Adipose tissue (tissue), 3 donors: ENCODE measurements around the gene PELI2. TPM values are rescaled to one million over a fixed set of nuclear protein-coding genes. Genes with fewer than 3 reads are reported as not detected.

Experiments used
- H3K27ac ChIP-seq: one replicate; pipeline ENCODE4 v1.5.1; 2013; ENCODE audit warnings: low read depth, low read length
- WGBS, 3 donors: extraction: QIAGEN DNeasy Blood & Tissue Kit; methylation state at CpG; one replicate each; pipeline ENCODE4 v1.1.7; 2013; 5-methylcytosine and 5-hydroxymethylcytosine counted together
- polyA plus RNA-seq, 3 donors: library from polyadenylated mRNA; stranded (reverse); fragments of 200-250 nt; gene quantifications; one replicate each; pipeline ENCODE4 v1.2.3, GENCODE V29; 2013
- donor health status: healthy with polysubstance abuse.
- donor health status: Bipolar disorder and iron deficiency.
- donor health status: healthy.

The PELI2 gene
- polyA plus RNA-seq, 3 donors = 3.3 to 10.0 (median 4.9) TPM

- H3K27ac ChIP-seq = no peak overlapping the region
These were observed 67.8 kb downstream of the PELI2 start for GRCh38 chr14:56185992-56186391.

GRCh38 chr14:56187736-56188135 is 69.5 kb downstream of the PELI2 start:
- no peak overlapping the region for H3K27ac ChIP-seq
- 92 to 95% (median 95%) methylated on average over 11 of the region's 11 CpGs for WGBS, 3 donors

GRCh38 chr14:56189307-56189706 is 71.1 kb downstream of the PELI2 start:
- 48 to 72% (median 70%) methylated on average over 4 of the region's 4 CpGs for WGBS, 3 donors
- no peak overlapping the region for H3K27ac ChIP-seq

GRCh38 chr14:56193347-56193746 is 75.1 kb downstream of the PELI2 start:
- 47 to 95% (median 94%) methylated on average over 1 of the region's 1 CpG for WGBS, 3 donors

GRCh38 chr14:56194042-56194441 is 75.8 kb downstream of the PELI2 start:
- 55 to 73% (median 65%) methylated on average over 7 of the region's 7 CpGs for WGBS, 3 donors
- no peak overlapping the region for H3K27ac ChIP-seq

More at GRCh38 chr14:56193347-56193746, 75.1 kb downstream of the PELI2 start:
- no peak overlapping the region for H3K27ac ChIP-seq

GRCh38 chr14:56195223-56195622 is 77.0 kb downstream of the PELI2 start:
- H3K27ac ChIP-seq = no peak overlapping the region

GRCh38 chr14:56195704-56196103 is 77.5 kb downstream of the PELI2 start:
- 34 to 45% (median 42%) methylated on average over 6 of the region's 6 CpGs for WGBS, 3 donors
- H3K27ac ChIP-seq = no peak overlapping the region

More at GRCh38 chr14:56195223-56195622, 77.0 kb downstream of the PELI2 start:
- WGBS, 3 donors = 60 to 67% (median 65%) methylated on average over 5 of the region's 5 CpGs

- WGBS, 3 donors = 57 to 58% (median 57%) methylated on average over 2 of the region's 2 CpGs
- H3K27ac ChIP-seq = no peak overlapping the region
These were observed 78.1 kb downstream of the PELI2 start for GRCh38 chr14:56196274-56196673.

GRCh38 chr14:56197150-56197549 is 78.9 kb downstream of the PELI2 start:
- WGBS, 3 donors = 95 to 100% (median 100%) methylated on average over 1 of the region's 1 CpG
- no peak overlapping the region for H3K27ac ChIP-seq

GRCh38 chr14:56198438-56198837 is 80.2 kb downstream of the PELI2 start:
- no peak overlapping the region for H3K27ac ChIP-seq
- WGBS, 3 donors = 93 to 99% (median 98%) methylated on average over 2 of the region's 2 CpGs

- WGBS, 3 donors = 40 to 49% (median 41%) methylated on average over 6 of the region's 6 CpGs
These were observed 81.1 kb downstream of the PELI2 start for GRCh38 chr14:56199095-56199981.

GRCh38 chr14:56199982-56200577 is 81.9 kb downstream of the PELI2 start:
- no peak overlapping the region for H3K27ac ChIP-seq
- WGBS, 3 donors = 55 to 68% (median 63%) methylated on average over 7 of the region's 7 CpGs

More at GRCh38 chr14:56199095-56199981, 81.1 kb downstream of the PELI2 start:
- H3K27ac ChIP-seq = no peak overlapping the region

GRCh38 chr14:56202256-56202655 is 84.0 kb downstream of the PELI2 start:
- no peak overlapping the region for H3K27ac ChIP-seq
- WGBS, 3 donors = 45 to 91% (median 71%) methylated on average over 2 of the region's 2 CpGs

- WGBS, 3 donors = 13 to 41% (median 37%) methylated on average over 2 of the region's 2 CpGs
- no peak overlapping the region for H3K27ac ChIP-seq
These were observed 87.7 kb downstream of the PELI2 start for GRCh38 chr14:56205881-56206280.

GRCh38 chr14:56206596-56206995 is 88.4 kb downstream of the PELI2 start:
- 18 to 40% (median 25%) methylated on average over 2 of the region's 2 CpGs for WGBS, 3 donors
- H3K27ac ChIP-seq = no peak overlapping the region

GRCh38 chr14:56207626-56208292 is 89.5 kb downstream of the PELI2 start:
- 58 to 85% (median 81%) methylated on average over 3 of the region's 3 CpGs for WGBS, 3 donors
- H3K27ac ChIP-seq = no peak overlapping the region

- H3K27ac ChIP-seq = no peak overlapping the region
- 72 to 77% (median 73%) methylated on average over 3 of the region's 3 CpGs for WGBS, 3 donors
These were observed 90.3 kb downstream of the PELI2 start for GRCh38 chr14:56208520-56208919.

GRCh38 chr14:56210571-56210970 is 92.4 kb downstream of the PELI2 start:
- WGBS, 3 donors = 76 to 85% (median 81%) methylated on average over 2 of the region's 2 CpGs
- H3K27ac ChIP-seq = no peak overlapping the region

GRCh38 chr14:56211084-56211483 is 92.9 kb downstream of the PELI2 start:
- WGBS, 3 donors = 78 to 85% (median 82%) methylated on average over 3 of the region's 3 CpGs
- H3K27ac ChIP-seq = no peak overlapping the region
